ENCODE results near the gene ZFPL1. TPM values are rescaled to one million over a fixed set of nuclear protein-coding genes. Genes with fewer than 3 reads are reported as not detected.
A peak's percentile ranks its signal among the peaks of the same experiment; 100 is the strongest.

The ZFPL1 gene
- total RNA-seq, 4 donors from 2014 or later, result 24.0 to 52.2 (median 32.2) TPM

GRCh38 chr11:65131417-65131776 lies 47.4 kb downstream of the ZFPL1 start:
- TF ChIP-seq POLR2A (IDR thresholded peaks at IDR 0.05), result no peak
- TF ChIP-seq CTCF (IDR thresholded peaks at IDR 0.05), result no peak
- DNase-seq, result no peak
- 72% methylated on average over 3 of the region's 3 CpGs; no CpG with 5 or more reads in 1 of the 2 donors for WGBS, 2 donors
- Histone ChIP-seq H3K9me3 (no peaks in the 10 kb centered on the region), H3K27me3 (no peaks in the 10 kb centered on the region), H3K27ac (no peak overlapping the region), H3K4me3 (no peak overlapping the region), H3K36me3 (peaks cover 54 to 67% (median 56%) of the 10 kb centered on the region in 3 donors), H3K4me1 (peaks cover 22 to 43% (median 23%) of the 10 kb centered on the region in 3 donors)
- intact Hi-C loops (cut with DNase I), result no loop called here

GRCh38 chr11:65131895-65132237 lies 47.8 kb downstream of the ZFPL1 start:
- no peaks in the 10 kb centered on the region for H3K27me3 ChIP-seq
- intact Hi-C loops (cut with DNase I), result no loop called here
- no peaks in the 10 kb centered on the region for H3K9me3 ChIP-seq
- H3K36me3 ChIP-seq, result peaks cover 50 to 63% (median 51%) of the 10 kb centered on the region in 3 donors
- 71 to 91% methylated on average over 5 of the region's 6 CpGs for WGBS, 2 donors
- no peak overlapping the region for H3K4me3 ChIP-seq
- peaks cover 22 to 48% (median 23%) of the 10 kb centered on the region in 3 donors for H3K4me1 ChIP-seq
- peak overlapping the region in 1 of 4 donors; percentile 99 for H3K27ac ChIP-seq
- no peak for DNase-seq
- no peak for TF ChIP-seq CTCF (IDR thresholded peaks at IDR 0.05)
- TF ChIP-seq POLR2A (IDR thresholded peaks at IDR 0.05), result no peak

- Histone ChIP-seq H3K9me3 (no peaks in the 10 kb centered on the region), H3K36me3 (peaks cover 48 to 57% (median 49%) of the 10 kb centered on the region in 3 donors), H3K4me1 (peaks cover 22 to 50% (median 23%) of the 10 kb centered on the region in 3 donors), H3K4me3 (peak overlapping the region in 2 of 4 donors; percentile 72 to 84), H3K27ac (peak overlapping the region; percentile 97 to 99 (median 98)), H3K27me3 (no peaks in the 10 kb centered on the region)
- intact Hi-C loops (cut with DNase I), result no loop called here
- no peak for DNase-seq
- TF ChIP-seq POLR2A (IDR thresholded peaks at IDR 0.05) (no peak), CTCF (IDR thresholded peaks at IDR 0.05) (no peak)
- 56 to 70% methylated on average over 4 to 5 of the region's 10 CpGs for WGBS, 2 donors
Measured at GRCh38 chr11:65132238-65132987, 48.4 kb downstream of the ZFPL1 start.

- intact Hi-C loops (cut with DNase I), result no loop called here
- Histone ChIP-seq H3K4me3 (peak overlapping the region; percentile 67 to 84 (median 76)), H3K27ac (peak overlapping the region; percentile 97 to 99 (median 98)), H3K4me1 (peaks cover 22 to 54% (median 23%) of the 10 kb centered on the region in 3 donors), H3K9me3 (no peaks in the 10 kb centered on the region), H3K36me3 (peaks cover 41 to 50% (median 42%) of the 10 kb centered on the region in 3 donors), H3K27me3 (no peaks in the 10 kb centered on the region)
- TF ChIP-seq CTCF (IDR thresholded peaks at IDR 0.05) (no peak), POLR2A (IDR thresholded peaks at IDR 0.05) (peak in 1 of 4 donors; percentile 40)
- DNase-seq, result no peak
- 39 to 44% methylated on average over 5 to 16 of the region's 18 CpGs for WGBS, 2 donors
Measured at GRCh38 chr11:65132988-65133700, 49.1 kb downstream of the ZFPL1 start.

- peaks cover 22 to 60% (median 23%) of the 10 kb centered on the region in 3 donors for H3K4me1 ChIP-seq
- H3K27ac ChIP-seq, result peak overlapping the region; percentile 97 to 99 (median 98)
- no peaks in the 10 kb centered on the region for H3K9me3 ChIP-seq
- H3K27me3 ChIP-seq, result no peaks in the 10 kb centered on the region
- peak overlapping the region; percentile 67 to 84 (median 76) for H3K4me3 ChIP-seq
- peaks cover 35 to 44% (median 36%) of the 10 kb centered on the region in 3 donors for H3K36me3 ChIP-seq
- DNase-seq, result no peak
- TF ChIP-seq CTCF (IDR thresholded peaks at IDR 0.05) (no peak), POLR2A (IDR thresholded peaks at IDR 0.05) (no peak)
- WGBS, 2 donors, result 0 to 2% methylated on average over 9 to 12 of the region's 20 CpGs
- intact Hi-C loops (cut with DNase I), result no loop called here
Measured at GRCh38 chr11:65133724-65134123, 49.7 kb downstream of the ZFPL1 start.
